Activated CD4-positive, alpha-beta T cell treated with anti-CD3 and anti-CD28 coated beads for 36 hours (primary cell): Measurements from ENCODE around the gene COMMD9. TPM values are rescaled to one million over a fixed set of nuclear protein-coding genes. Genes with fewer than 3 reads are reported as not detected.

Experiments
- ATAC-seq: fragments of 200-7000 bp; cut with Tn5 transposase; one replicate; pipeline ENCODE4 v1.10.0; 2021; ENCODE audit warnings: mild to moderate bottlenecking, moderate library complexity
- CTCF ChIA-PET: fragments of 350-600 bp; sonication (Branson Sonifier 250); formaldehyde crosslinking; loops from one replicate; lab custom pipeline; 2021; ENCODE audit warnings: antibody characterized with exemption; lab: Charles Lee
- POLR2A ChIA-PET: fragments of 350-600 bp; sonication (Branson Sonifier 250); formaldehyde crosslinking; loops from one replicate; lab custom pipeline; 2021; ENCODE audit warnings: antibody characterized with exemption, inconsistent platforms; lab: Charles Lee
- DNase-seq: peaks from one replicate; pipeline ENCODE4 v3.0.0-alpha.2; 2020
- H3K27ac Mint-ChIP-seq: one replicate; pipeline ENCODE4 v1.8.0; 2021; ENCODE audit warnings: mixed read lengths
- H3K27me3 Mint-ChIP-seq: one replicate; pipeline ENCODE4 v1.8.0; 2021; ENCODE audit warnings: mixed read lengths
- H3K36me3 Mint-ChIP-seq: one replicate; pipeline ENCODE4 v1.8.0; 2021; ENCODE audit warnings: low read depth, mixed read lengths
- H3K4me1 Mint-ChIP-seq: one replicate; pipeline ENCODE4 v1.8.0; 2021; ENCODE audit warnings: mixed read lengths
- H3K4me3 Mint-ChIP-seq: one replicate; pipeline ENCODE4 v1.8.0; 2021; ENCODE audit warnings: mild to moderate bottlenecking, moderate library complexity, mixed read lengths
- H3K9me3 Mint-ChIP-seq: one replicate; pipeline ENCODE4 v1.8.0; 2021; ENCODE audit warnings: low read depth, mixed read lengths
- intact Hi-C, 2 experiments: fragments of 100-400 bp; cut with DNase I in 1 of 2; cut with micrococcal nuclease in 1 of 2; formaldehyde crosslinking; loops; one replicate each; pipeline versions ENCODE4 v1.14.2 to v1.15.1; 2022 to 2024; cut with DNase I, micrococcal nuclease
- total RNA-seq, 2 experiments: library from RNA; stranded (reverse); gene quantifications; one replicate each; pipeline ENCODE4 v1.2.3, GENCODE V29; 2021

COMMD9 gene
- total RNA-seq, 2 experiments from 2014 or later = 33.0 to 44.6 TPM

GRCh38 chr11:36222831-36223635 lies 66.2 kb downstream of the COMMD9 start:
- H3K9me3 Mint-ChIP-seq = peaks cover 6% of the 10 kb centered on the region
- no peak for ATAC-seq
- peaks cover 2% of the 10 kb centered on the region for H3K27me3 Mint-ChIP-seq
- ChIA-PET POLR2A (no interaction called here), CTCF (interaction anchor here (1.3 kb wide), 1 partner anchor 36 kb away, joined by 3 read pairs; no protein-coding TSS in a partner anchor)
- no peak for DNase-seq
- H3K4me1 Mint-ChIP-seq = no peaks in the 10 kb centered on the region
- intact Hi-C loops = no loop called here
- H3K36me3 Mint-ChIP-seq = no peaks in the 10 kb centered on the region
- no peak overlapping the region for H3K27ac Mint-ChIP-seq
- no peak overlapping the region for H3K4me3 Mint-ChIP-seq

Other genes starting within 250 kb of the COMMD9 start
- 10 to 100 TPM; 23.2 to 28.6 TPM for gene PRR5L, start 6.9 kb upstream of the COMMD9 start, total RNA-seq
- gene TRAF6, start 220.8 kb upstream of the COMMD9 start, total RNA-seq = 10 to 100 TPM; 11.1 to 12.5 TPM